CD4-positive, alpha-beta T cell treated with Interleukin-17A for 1 hour (primary cell): Measurements from ENCODE around the gene TTBK1.
A peak's percentile ranks its signal among the peaks of the same experiment; 100 is the strongest.

Experiments
- DNase-seq: peaks from one replicate; pipeline ENCODE4 v3.0.0-alpha.2; 2020

The TTBK1 gene

GRCh38 chr6:43242908-43243663 is at the start of gene TTBK1:
TSS of gene TTBK1 (plus strand) at chr6:43243481. CDS start at chr6:43246661, 3,180 bp downstream.
- DNase-seq: peak; percentile 44

GRCh38 chr6:43193929-43194328 is 49.4 kb upstream of the TTBK1 start:
- no peak for DNase-seq

DNA sequence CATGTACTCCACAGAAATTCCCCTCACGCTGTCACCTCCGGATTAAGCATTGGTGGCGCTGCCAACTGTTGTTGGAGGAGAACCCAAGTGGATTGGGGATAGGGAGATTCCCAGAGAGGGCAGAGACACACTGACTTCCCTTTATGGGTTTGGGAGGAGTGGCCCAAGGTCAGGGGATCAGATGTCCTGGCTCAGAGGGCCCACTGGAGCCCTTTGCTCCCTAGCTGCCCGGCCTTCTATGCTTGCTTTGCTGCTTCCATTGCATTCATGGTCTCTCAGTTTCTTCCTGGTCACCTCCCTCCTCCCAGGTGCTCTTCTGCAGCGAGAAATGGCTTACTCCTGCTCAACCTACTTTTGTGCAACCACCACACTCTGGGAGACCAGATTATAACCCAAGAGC is 46.9 kb upstream of the TTBK1 start:
- DNase-seq: no peak

GRCh38 chr6:43199912-43200311 is 43.4 kb upstream of the TTBK1 start:
- no peak for DNase-seq

DNA sequence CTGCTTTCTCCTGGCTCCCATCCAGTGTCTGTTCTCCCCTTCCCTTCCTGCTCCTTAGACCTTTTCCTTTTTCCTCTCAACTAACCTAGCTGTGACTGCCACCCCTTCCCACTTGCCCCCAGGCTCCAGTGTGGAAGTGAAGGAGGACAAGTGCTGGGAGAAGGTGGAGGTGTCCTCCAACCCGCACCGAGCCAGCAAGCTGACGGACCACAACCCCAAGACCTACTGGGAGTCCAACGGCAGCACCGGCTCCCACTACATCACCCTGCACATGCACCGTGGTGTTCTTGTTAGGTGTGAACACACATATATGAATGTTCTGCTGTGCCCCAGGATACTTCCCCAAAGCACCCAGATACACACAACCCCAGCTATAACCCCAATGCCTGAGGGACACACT is 42.7 kb upstream of the TTBK1 start:
- no peak for DNase-seq

GRCh38 chr6:43202451-43202850 is 40.8 kb upstream of the TTBK1 start:
- DNase-seq: no peak

DNA sequence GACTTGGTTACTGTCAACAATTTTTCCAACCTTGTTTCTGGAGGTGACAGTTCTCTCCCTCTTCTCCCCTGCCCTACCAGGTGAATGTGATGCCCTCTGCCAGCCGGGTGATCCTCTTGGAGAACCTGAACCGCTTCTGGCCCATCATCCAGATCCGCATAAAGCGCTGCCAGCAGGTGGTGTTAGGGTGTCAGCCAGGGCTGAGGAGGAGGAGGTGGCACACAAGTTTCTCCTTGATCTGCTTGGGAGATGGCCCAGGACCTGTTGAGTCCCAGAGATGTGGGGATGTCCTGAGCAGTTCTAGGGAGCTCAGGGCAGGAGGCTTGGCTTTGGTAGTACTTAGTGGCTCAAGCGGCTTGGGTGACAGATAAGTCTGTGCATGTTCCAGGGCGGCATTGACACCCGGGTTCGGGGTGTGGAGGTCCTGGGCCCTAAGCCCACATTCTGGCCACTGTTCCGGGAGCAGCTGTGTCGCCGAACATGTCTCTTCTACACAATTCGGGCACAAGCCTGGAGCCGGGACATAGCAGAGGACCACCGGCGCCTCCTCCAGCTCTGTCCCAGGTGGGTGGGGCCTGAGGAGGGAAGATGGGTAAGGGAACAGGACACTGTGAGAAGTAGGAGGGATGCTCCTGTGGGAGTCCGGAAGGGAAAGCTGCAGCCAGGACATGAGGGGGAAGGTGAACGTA is 40.1 kb upstream of the TTBK1 start:
- DNase-seq: no peak

DNA sequence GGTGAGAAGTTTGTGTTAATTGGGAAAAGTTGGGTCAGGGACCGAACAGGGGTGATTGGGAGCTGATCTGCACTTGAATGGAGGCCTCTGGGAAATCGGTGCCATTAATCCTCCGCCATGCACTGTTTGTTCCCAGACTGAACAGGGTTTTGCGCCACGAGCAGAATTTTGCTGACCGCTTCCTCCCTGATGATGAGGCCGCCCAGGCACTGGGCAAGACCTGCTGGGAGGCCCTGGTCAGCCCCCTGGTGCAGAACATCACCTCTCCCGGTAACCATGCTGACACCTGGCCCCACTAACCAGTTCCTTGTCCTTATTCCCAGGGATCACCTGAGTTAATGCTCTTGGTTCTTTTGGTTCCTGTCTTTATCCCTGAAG is 39.6 kb upstream of the TTBK1 start:
- no peak for DNase-seq

DNA sequence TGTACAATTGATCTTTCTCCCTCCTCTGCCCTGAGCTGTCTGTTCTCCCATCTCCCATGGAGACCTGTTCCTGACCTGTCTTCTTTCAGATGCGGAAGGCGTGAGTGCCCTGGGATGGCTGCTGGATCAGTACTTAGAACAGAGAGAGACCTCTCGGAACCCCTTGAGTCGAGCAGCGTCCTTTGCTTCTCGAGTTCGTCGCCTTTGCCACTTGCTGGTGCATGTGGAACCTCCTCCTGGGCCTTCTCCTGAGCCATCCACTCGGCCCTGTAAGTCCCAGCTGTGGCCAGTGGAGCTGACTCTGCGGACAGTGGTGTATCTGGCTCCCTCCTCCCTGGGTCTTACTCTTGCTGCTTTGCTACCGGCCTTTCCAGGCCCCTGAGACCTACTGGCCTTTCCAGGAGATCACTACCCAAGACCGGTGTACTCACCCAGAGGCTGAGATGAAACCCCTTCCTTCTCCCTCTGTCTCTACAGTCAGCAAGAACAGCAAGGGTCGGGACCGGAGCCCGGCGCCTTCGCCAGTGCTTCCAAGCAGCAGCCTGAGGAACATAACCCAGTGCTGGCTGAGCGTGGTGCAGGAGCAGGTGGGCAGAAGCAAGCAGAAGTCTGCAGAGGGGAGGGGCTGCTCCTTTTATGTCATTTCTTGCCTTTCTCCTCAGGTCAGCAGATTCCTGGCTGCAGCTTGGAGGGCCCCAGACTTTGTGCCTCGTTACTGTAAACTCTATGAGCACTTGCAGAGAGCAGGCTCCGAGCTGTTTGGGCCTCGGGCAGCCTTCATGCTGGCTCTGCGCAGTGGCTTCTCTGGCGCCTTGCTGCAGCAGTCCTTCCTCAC is 38.8 kb upstream of the TTBK1 start:
- no peak for DNase-seq

- no peak for DNase-seq
These were observed 37.4 kb upstream of the TTBK1 start for GRCh38 chr6:43205849-43206248.

DNA sequence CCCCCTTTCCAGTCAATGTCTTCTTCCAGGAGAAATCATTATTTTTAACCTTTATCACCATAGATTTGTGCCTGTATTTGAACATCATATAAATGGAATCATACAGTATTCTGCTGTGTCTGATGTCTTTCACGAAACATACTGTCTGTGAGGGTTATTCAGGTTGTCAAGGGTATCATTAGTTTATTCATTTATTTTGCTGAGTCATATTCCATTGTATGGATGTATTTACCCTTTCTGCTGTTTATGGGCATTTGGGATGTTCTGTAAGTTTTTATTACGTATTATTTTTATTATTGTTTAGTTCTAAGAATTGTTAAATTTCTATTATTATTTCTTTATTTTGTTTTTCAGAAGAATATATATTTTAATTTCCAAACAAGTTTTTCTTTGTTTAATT is 36.0 kb upstream of the TTBK1 start:
- no peak for DNase-seq

DNA sequence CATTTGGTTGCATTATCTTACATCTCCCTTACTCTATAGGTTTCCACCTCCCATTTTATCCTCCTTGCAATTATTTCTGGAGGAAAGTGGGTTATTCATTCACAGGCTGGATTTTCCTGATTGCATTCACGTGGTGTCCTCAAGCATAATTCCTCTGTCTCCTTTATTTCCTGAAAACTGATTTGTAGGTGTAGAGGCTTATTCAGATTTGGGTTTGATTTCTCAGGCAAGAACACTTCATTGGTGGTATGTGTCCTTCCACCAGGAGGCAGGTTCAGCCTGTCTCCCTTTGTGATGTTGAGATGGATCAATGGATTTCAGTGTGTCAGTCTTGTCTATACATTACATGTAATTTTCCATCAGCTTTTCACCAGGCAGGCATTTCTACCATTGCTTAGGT is 31.3 kb upstream of the TTBK1 start:
- DNase-seq: no peak

- DNase-seq: no peak
These were observed 29.9 kb upstream of the TTBK1 start for GRCh38 chr6:43213431-43213830.

GRCh38 chr6:43215066-43215465 is 28.2 kb upstream of the TTBK1 start:
- no peak for DNase-seq

DNA sequence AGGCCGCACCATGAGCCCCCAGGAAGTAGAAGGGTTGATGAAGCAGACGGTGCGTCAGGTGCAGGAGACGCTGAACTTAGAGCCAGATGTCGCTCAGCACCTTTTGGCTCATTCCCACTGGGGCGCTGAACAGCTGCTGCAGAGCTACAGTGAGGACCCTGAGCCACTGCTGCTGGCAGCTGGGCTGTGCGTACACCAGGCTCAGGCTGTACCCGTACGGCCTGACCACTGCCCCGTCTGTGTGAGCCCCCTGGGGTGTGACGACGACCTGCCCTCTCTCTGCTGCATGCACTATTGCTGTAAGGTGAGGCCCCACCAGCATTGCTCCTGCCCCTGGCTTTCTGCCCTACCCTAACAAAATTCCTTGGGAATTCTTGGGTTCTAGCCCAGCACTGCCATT is 27.1 kb upstream of the TTBK1 start:
- DNase-seq: no peak

- DNase-seq: no peak
These were observed 25.9 kb upstream of the TTBK1 start for GRCh38 chr6:43217351-43217750.

GRCh38 chr6:43219119-43219518 is 24.2 kb upstream of the TTBK1 start:
- no peak for DNase-seq

- no peak for DNase-seq
These were observed 23.5 kb upstream of the TTBK1 start for GRCh38 chr6:43219814-43220213.

DNA sequence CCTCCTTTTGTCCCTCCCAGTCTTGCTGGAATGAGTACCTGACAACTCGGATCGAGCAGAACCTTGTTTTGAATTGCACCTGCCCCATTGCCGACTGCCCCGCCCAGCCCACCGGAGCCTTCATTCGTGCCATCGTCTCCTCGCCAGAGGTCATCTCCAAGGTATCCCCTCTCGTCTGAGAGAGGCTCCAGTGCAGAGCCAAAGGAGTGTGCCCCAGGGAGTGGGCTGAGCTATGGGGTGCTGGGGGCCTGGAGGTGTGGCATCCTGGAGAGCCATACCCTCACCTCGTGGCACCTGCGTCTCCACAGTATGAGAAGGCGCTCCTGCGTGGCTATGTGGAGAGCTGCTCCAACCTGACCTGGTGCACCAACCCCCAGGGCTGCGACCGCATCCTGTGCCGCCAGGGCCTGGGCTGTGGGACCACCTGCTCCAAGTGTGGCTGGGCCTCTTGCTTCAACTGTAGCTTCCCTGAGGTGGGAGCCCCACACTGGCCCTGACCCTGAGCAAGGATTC is 22.8 kb upstream of the TTBK1 start:
- no peak for DNase-seq

DNA sequence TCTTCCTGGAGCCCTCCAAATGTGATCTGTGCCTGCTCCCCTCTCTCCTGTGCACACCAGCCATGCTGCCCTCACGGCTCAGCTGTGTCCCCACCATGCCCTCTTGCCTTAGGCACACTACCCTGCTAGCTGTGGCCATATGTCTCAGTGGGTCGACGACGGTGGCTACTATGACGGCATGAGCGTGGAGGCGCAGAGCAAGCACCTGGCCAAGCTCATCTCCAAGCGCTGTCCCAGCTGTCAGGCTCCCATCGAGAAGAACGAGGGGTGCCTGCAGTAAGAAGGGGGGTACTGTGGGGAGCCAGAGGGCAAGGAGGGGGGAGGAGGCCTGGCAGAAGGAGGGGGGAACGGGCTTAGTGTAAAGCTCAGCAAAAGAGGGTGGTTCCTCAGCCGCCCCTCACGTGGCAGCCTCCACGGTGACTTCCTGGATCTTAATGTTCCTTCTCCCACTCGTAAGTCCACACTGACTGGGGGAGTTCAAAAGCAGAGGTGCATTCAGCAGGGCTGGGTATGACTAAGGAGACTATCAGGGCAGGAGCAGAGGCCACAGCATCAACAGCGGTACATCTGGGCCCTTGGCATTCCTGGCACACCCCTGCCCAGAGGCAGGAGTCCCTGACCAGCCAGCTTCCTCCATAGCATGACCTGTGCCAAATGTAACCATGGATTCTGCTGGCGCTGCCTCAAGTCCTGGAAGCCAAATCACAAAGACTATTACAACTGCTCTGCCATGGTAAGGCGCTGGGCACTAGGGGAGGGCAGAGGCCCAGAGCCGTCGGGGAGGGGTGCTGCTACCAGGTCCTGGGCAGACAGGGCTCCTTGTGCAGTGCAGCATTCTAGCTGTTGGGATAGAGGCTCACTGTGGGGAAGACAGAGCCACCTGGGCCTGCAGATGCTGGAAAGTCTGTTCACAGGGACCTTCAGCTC is 22.0 kb upstream of the TTBK1 start:
- no peak for DNase-seq

DNA sequence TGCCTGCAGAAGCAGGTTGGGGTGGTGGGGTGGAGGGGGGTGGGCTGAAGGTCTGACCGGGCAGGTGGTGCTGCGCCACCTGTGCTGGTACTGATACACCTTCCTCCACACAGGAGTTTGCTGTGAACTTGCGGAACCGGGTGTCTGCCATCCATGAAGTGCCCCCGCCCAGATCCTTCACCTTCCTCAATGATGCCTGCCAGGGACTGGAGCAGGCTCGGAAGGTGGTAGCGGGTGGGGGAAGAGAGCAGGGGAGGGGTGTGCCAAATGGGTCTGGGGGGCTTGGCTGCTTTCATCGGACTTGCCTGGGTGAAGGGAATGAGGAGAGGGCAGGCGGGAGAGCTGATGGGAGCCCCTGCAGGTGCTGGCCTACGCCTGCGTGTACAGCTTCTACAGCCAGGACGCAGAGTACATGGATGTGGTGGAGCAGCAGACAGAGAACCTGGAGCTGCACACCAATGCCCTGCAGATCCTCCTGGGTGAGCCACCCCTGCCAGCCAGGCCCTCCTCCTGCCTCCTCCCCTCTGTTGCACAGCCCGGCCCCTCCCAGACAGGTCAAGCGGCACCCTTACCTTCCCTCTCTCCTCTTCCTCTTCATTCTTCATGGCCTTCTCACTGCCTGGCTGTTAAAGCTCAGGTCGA is 20.7 kb upstream of the TTBK1 start:
- no peak for DNase-seq

DNA sequence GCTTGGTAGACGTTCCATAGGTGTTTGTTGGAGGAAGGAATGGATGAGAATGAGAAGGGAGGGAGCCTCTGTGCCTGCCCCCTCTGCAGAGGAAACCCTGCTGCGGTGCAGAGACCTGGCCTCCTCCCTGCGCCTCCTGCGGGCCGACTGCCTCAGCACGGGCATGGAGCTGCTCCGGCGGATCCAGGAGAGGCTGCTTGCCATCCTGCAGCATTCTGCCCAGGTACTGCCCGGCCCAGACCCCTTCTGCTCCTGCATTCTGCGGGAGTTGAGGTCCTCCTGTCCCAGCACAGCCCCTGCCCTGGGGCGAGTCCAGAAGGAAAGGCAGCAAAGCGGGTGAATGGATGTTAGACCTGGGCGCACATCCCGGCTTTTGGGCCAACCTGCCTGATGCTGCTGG is 20.1 kb upstream of the TTBK1 start:
- DNase-seq: no peak
